Stimulated activated CD4-positive, alpha-beta T cell treated with anti-CD3 and anti-CD28 coated beads, Interleukin-15, amount 100 ng/mL, for 1 hour (primary cell): Measurements from ENCODE around the gene PHLDA1.

Source experiments
- DNase-seq, 2 donors: peaks; one replicate each; pipeline ENCODE4 v3.0.0-alpha.2; 2020; ENCODE audit warnings: low read depth in 1 of 2, low spot score in 1 of 2

The PHLDA1 gene

GRCh38 chr12:76031414-76032042 lies at the start of gene PHLDA1:
Gene PHLDA1 (minus strand): TSS chr12:76031776.
- peak; percentile 90 to 92 for DNase-seq

- DNase-seq, result no peak
Observed at GRCh38 chr12:76080729-76081415, 49.3 kb upstream of the PHLDA1 start.

- no peak for DNase-seq
Observed at GRCh38 chr12:76080017-76080728, 48.6 kb upstream of the PHLDA1 start.

GRCh38 chr12:76078748-76079147 lies 47.2 kb upstream of the PHLDA1 start:
- no peak for DNase-seq

- DNase-seq, result no peak
Observed at GRCh38 chr12:76075448-76075847, 43.9 kb upstream of the PHLDA1 start.

GRCh38 chr12:76074701-76075336 lies 43.2 kb upstream of the PHLDA1 start:
- DNase-seq, result no peak

GRCh38 chr12:76073561-76073960 lies 42.0 kb upstream of the PHLDA1 start:
- DNase-seq, result no peak

GRCh38 chr12:76072568-76072967 lies 41.0 kb upstream of the PHLDA1 start:
- no peak for DNase-seq

GRCh38 chr12:76069339-76069738 lies 37.8 kb upstream of the PHLDA1 start:
- no peak for DNase-seq

GRCh38 chr12:76065917-76066316 lies 34.3 kb upstream of the PHLDA1 start:
- no peak for DNase-seq

GRCh38 chr12:76064904-76065303 lies 33.3 kb upstream of the PHLDA1 start:
- DNase-seq, result no peak

GRCh38 chr12:76060111-76060510 lies 28.5 kb upstream of the PHLDA1 start:
- no peak for DNase-seq

- DNase-seq, result no peak
Observed at GRCh38 chr12:76057326-76057725, 25.8 kb upstream of the PHLDA1 start.

- no peak for DNase-seq
Observed at GRCh38 chr12:76055393-76055792, 23.8 kb upstream of the PHLDA1 start.

- no peak for DNase-seq
Observed at GRCh38 chr12:76049575-76050251, 18.1 kb upstream of the PHLDA1 start.

GRCh38 chr12:76047742-76048141 lies 16.2 kb upstream of the PHLDA1 start:
- DNase-seq, result no peak

GRCh38 chr12:76047060-76047459 lies 15.5 kb upstream of the PHLDA1 start:
- no peak for DNase-seq

GRCh38 chr12:76043377-76043776 lies 11.8 kb upstream of the PHLDA1 start:
- no peak for DNase-seq

GRCh38 chr12:76042147-76042546 lies 10.6 kb upstream of the PHLDA1 start:
- DNase-seq, result no peak

- no peak for DNase-seq
Observed at GRCh38 chr12:76041406-76041805, 9.8 kb upstream of the PHLDA1 start.

GRCh38 chr12:76040461-76040860 lies 8.9 kb upstream of the PHLDA1 start:
- no peak for DNase-seq
